ENCODE measurements around the gene KRT9.

The KRT9 gene

GRCh38 chr17:41523787-41524186 is 48.1 kb downstream of the KRT9 start:
- DNase-seq = no peak

DNA sequence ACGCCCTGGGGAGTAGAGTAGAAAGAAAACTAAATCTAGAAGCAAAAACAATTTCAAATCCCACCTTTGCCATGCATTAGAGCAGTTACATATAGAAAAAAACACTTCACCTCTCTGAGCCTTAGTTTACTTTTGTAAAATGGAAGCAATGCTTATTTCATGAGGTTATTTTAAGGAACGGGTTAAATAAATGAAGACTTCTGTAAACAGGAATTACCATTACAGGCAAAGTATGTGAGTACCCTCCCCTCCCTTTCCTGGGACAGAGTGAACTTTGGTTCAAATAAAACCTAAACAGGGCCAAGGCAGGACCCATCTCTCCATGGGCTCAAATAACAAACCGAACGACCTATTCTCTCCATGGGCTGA is 48.6 kb downstream of the KRT9 start:
- DNase-seq = no peak

DNA sequence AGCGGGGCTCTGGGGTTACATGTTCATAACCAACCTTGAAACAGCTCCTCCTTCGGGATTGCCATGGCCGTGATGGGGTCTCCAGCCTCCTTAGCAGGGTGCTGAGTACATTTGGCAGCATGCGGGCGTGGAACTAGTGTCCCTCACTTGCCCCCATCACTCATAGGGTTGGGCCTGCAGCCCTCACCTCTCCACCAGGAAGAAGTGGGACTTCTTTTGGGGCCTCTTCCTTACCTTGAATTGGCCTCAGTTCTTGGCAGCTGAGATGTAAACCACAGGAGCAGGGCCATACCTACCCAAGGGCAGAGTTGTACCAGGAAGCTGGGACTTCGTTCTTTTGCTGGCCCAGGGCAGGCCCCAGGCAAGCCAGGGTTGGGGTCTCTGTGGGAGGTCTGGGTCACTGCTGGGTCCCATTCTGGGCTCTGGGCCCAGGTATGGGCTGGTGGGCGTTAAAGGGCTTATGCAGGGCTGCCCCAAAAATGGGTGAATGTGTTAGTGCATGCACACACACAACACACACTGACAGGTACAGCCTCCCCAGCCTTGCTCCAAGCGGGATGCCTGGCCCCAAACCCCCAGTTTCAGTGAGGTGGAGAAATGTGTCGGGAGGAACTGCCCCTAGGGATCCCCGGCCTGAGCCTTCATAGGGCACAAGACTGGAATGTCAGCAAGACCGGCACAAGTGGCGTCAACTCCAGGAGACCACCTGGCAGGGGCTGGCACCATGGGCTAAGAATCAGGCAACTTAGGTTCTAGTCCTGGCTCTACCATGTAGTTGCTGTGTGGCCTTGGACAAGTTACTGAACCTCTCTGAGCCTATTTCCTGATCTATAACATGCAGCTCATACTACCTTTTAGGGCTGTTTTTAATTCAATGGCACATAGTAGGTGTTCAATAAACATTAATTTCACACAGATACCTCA is 49.3 kb downstream of the KRT9 start:
- no peak for DNase-seq

GRCh38 chr17:41521574-41522261 is 50.1 kb downstream of the KRT9 start:
- DNase-seq = peak; percentile 6

- peak; percentile 38 for DNase-seq
These were observed 50.9 kb downstream of the KRT9 start for GRCh38 chr17:41520821-41521521.

DNA sequence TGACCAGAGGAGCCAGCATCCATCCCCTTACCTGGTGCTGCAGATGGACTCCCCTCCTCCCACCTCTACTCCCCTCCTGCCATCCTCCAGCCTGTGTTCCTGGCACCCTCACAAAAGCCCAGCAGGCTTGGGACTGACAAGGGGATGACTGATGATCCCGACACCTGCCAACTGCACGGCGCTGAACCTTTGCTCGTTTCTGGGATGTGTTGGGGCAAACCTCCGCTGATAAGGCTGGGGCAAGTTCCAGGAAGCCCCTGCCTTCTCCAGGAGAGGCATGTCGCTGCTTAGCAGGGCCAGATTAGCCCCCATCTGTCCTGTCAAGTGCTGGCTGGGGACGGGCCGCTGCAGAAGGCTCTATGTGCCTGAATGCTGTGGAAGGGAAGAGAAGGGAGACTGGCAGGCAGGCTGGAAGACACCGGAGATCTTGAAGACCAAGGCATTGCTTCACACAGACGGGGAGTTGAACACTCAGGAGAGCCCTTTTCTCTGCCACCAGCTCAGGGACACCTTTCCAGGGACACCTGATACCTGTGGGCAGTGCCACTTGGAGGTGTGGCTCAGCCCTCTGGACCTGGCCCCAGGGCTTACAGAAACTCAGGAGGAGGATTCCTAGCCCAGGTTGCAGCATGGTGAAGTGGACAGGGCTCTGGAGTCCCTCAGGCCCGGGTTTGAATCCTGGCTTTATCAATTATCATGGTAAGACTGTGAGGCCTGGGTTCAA is 52.2 kb downstream of the KRT9 start:
- no peak for DNase-seq

DNA sequence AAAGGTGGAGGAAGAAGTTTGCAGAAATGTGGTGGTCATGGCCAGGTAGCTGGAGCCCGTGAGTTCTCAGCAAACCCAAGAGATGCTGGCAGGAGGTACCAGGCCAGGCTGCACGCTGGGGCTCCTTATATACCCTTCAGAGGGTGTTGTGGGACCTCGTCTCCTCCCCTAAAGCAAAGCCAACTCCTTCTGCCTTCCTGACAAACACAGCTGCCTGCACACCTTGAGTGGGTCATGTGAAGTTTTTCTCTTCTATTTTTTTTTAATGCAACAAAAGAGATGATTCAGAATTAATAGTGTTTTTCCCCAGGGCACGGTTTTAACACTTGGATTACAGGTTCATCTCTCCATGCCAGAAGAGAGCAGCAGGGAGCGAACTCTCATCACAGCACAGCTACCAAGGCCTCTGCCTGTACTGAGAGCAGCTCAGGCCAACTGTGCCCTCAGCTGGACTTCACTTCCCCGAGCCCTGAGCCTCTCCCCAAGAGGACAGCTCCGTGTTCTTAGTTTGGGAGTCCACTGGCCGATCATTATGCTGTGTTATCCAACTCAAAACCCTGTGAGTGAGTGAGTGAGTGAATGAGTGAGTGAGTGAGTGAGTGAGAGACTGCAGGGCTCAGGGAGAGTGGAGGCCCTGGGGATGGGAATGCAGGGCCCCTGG is 52.9 kb downstream of the KRT9 start, which contains the start of gene KRT15:
KRT15 (minus strand) TSS at position 102 of the 661 bp plus-strand sequence; CDS start at position 39, 63 bp downstream.
- peak; percentile 7 for DNase-seq

DNA sequence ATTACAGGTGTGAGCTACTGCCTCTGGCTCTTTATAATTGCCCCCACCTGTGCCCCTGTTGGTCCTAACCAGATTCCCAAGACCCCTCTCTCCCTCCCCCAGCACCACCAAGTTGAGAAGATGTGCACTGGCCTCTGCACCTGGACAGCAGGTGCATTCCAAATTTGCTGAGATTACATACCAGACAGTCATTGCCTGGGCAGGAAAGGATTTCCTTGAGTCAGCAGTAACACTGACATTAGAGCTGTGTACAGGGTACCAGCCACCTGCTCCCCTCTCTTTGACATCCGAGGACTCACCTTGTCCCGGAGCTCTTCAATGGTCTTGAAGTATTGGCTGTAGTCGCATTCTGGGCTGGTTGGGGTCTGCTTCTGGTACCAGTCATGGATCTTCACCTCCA is 53.8 kb downstream of the KRT9 start:
- no peak for DNase-seq

GRCh38 chr17:41516830-41517283 is 55.0 kb downstream of the KRT9 start:
- DNase-seq = no peak

DNA sequence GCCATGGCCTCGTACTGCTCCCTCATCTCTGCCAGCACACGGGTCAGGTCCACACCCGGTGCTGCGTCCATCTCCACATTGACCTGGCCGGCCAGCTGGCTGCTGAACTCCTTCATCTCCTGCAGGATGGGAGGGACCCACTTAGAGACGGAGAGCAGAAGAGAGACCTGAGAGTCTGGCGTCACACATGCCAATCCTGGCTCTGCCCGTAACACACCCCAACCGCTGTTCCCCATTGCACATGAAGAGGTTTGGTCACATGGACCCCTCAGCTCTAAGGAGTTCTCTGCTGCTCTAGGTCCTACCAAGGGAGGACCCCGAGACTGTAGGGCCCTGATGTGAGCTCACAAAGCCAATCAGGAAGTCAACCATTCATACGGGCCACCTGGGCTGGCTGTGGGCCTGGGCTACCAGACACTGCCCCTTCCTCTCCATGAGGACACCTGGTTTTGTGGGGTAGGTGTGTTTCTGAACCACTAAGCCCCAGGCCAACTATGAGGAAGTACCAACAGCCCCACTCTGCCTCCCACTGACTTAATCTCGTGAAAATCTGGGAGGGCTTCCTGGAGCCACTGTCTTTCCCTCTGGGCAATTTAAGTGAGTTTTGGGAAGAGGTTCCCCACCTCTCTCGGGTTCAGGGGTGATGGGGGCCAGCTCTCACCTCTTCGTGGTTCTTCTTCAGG is 55.6 kb downstream of the KRT9 start:
- DNase-seq = no peak

Measured in T1000 (cell line).